GM12874 (cell line): ENCODE measurements around the gene ERCC1.

Experiments
- CTCF ChIP-seq: IDR thresholded peaks from 2 replicates; pipeline ENCODE4 v1.5.1; 2011; ENCODE audit warnings: low read depth, mild to moderate bottlenecking, control low read depth, low read length, moderate library complexity; ENCODE audit not compliant: insufficient read depth

ERCC1 gene

GRCh38 chr19:45469945-45470761 lies 46.4 kb upstream of the ERCC1 start:
- no peak for TF ChIP-seq CTCF

GRCh38 chr19:45469132-45469944 lies 45.6 kb upstream of the ERCC1 start:
- TF ChIP-seq CTCF = no peak

- no peak for TF ChIP-seq CTCF
Observed at GRCh38 chr19:45468803-45469131, 45.0 kb upstream of the ERCC1 start.

GRCh38 chr19:45468159-45468651 lies 44.5 kb upstream of the ERCC1 start:
- no peak for TF ChIP-seq CTCF

- no peak for TF ChIP-seq CTCF
Observed at GRCh38 chr19:45467456-45468158, 43.9 kb upstream of the ERCC1 start, which contains the start of gene FOSB. FOSB (plus strand) TSS chr19:45467996; CDS start chr19:45468587, 591 bp downstream.

GRCh38 chr19:45467115-45467455 lies 43.4 kb upstream of the ERCC1 start:
- TF ChIP-seq CTCF = no peak

- TF ChIP-seq CTCF = no peak
Observed at GRCh38 chr19:45464852-45465441, 41.2 kb upstream of the ERCC1 start.
